Measurements from ENCODE around the gene AHRR. TPM values are rescaled to one million over a fixed set of nuclear protein-coding genes. Genes with fewer than 3 reads are reported as not detected.

The AHRR gene
- total RNA-seq, 1 donor from 2014 or later, result 11.3 TPM

GRCh38 chr5:420632-421286 lies 99.2 kb downstream of the AHRR start:
- ATAC-seq, result no peak
- intact Hi-C loops (cut with DNase I), result no loop called here
- Histone ChIP-seq H3K27me3 (no peaks in the 10 kb centered on the region), H3K4me1 (peaks cover 4% of the 10 kb centered on the region), H3K36me3 (no peaks in the 10 kb centered on the region), H3K27ac (no peak overlapping the region), H3K4me3 (no peak overlapping the region), H3K9me3 (no peaks in the 10 kb centered on the region)
- peak; percentile 52 for DNase-seq
- TF ChIP-seq, protein P1, sequence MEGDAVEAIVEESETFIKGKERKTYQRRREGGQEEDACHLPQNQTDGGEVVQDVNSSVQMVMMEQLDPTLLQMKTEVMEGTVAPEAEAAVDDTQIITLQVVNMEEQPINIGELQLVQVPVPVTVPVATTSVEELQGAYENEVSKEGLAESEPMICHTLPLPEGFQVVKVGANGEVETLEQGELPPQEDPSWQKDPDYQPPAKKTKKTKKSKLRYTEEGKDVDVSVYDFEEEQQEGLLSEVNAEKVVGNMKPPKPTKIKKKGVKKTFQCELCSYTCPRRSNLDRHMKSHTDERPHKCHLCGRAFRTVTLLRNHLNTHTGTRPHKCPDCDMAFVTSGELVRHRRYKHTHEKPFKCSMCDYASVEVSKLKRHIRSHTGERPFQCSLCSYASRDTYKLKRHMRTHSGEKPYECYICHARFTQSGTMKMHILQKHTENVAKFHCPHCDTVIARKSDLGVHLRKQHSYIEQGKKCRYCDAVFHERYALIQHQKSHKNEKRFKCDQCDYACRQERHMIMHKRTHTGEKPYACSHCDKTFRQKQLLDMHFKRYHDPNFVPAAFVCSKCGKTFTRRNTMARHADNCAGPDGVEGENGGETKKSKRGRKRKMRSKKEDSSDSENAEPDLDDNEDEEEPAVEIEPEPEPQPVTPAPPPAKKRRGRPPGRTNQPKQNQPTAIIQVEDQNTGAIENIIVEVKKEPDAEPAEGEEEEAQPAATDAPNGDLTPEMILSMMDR (IDR thresholded peaks at IDR 0.05), result no peak

DNA sequence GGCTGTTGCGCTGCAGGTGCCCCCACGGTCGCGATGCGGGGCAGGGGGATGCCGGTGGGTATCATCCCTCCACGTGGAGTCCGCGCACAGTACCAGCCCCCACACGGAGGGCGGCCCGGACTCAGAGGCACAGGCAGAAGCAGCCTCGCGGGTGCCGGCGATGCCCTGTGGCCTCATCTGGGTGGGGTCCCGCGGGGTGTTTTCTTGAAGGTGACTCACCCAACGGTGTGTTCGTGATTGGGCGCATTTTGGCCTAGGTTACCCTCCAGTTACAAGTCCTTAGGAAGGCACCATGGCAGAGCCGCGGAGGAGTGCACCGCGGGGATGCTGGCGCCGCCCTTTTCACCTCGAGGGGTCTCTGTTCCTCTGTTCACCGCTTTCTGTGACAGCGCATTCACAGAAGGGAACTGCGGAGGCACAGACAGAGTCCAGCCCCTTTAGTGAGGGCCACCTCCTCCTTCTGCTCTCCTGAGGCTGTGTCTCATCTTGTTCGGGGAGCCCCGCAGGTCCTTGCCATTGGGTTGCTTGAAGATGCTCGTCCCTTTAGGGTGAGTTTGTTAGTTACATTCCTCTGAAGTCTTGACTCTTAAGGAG lies 99.9 kb downstream of the AHRR start:
- Histone ChIP-seq H3K36me3 (no peaks in the 10 kb centered on the region), H3K27ac (no peak overlapping the region), H3K27me3 (no peaks in the 10 kb centered on the region), H3K4me3 (no peak overlapping the region), H3K9me3 (no peaks in the 10 kb centered on the region), H3K4me1 (no peaks in the 10 kb centered on the region)
- DNase-seq (peak; percentile 58), ATAC-seq (no peak)
- intact Hi-C loops (cut with DNase I), result no loop called here
- TF ChIP-seq, protein P1 (IDR thresholded peaks at IDR 0.05), result no peak

- Histone ChIP-seq H3K36me3 (no peaks in the 10 kb centered on the region), H3K4me3 (no peak overlapping the region), H3K9me3 (no peaks in the 10 kb centered on the region), H3K27me3 (no peaks in the 10 kb centered on the region), H3K4me1 (no peaks in the 10 kb centered on the region), H3K27ac (no peak overlapping the region)
- TF ChIP-seq, protein P1 (IDR thresholded peaks at IDR 0.05), result no peak
- intact Hi-C loops (cut with DNase I), result no loop called here
- peak; percentile 60 for DNase-seq
- ATAC-seq, result no peak
These were observed 100.4 kb downstream of the AHRR start for GRCh38 chr5:421901-422300.

GRCh38 chr5:422323-423232 lies 101.1 kb downstream of the AHRR start:
- Histone ChIP-seq H3K4me3 (no peak overlapping the region), H3K27me3 (no peaks in the 10 kb centered on the region), H3K9me3 (no peaks in the 10 kb centered on the region), H3K4me1 (no peaks in the 10 kb centered on the region), H3K36me3 (no peaks in the 10 kb centered on the region), H3K27ac (no peak overlapping the region)
- DNase-seq (peak; percentile 56), ATAC-seq (no peak)
- TF ChIP-seq, protein P1 (IDR thresholded peaks at IDR 0.05), result no peak
- intact Hi-C loops (cut with DNase I), result no loop called here

DNA sequence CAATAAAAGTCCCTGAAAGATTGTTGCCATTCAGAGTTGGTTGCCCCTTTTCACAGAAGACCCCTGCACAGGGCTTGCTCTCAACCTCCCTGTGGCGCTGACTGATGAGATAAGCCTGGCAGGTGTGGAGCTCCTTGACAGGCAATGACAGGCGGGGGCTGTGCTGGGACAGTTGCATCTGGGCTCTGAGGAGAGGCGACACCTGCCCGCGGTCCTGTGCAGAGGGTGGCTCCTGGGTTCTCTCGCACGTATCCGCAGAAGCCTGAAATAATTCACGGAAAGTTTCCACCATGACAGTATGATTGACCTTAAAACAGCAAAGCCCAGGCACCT lies 101.7 kb downstream of the AHRR start:
- ATAC-seq (no peak), DNase-seq (peak; percentile 58)
- Histone ChIP-seq H3K36me3 (no peaks in the 10 kb centered on the region), H3K27me3 (no peaks in the 10 kb centered on the region), H3K4me3 (no peak overlapping the region), H3K4me1 (no peaks in the 10 kb centered on the region), H3K9me3 (no peaks in the 10 kb centered on the region), H3K27ac (no peak overlapping the region)
- intact Hi-C loops (cut with DNase I), result no loop called here
- TF ChIP-seq, protein P1 (IDR thresholded peaks at IDR 0.05), result no peak

All from upper lobe of right lung (tissue), 1 donor.